GM12878 (cell line): ENCODE measurements around the gene PIK3C2B. TPM values are rescaled to one million over a fixed set of nuclear protein-coding genes. Genes with fewer than 3 reads are reported as not detected.
A peak's percentile ranks its signal among the peaks of the same experiment; 100 is the strongest.

Experiments
- ATAC-seq: fragments of 200-7000 bp; cut with Tn5 transposase; 3 replicates; pipeline ENCODE4 v1.9.1; 2020; ENCODE audit warnings: mild to moderate bottlenecking, moderate library complexity
- BruUV-seq: library from RNA; stranded (reverse); fragments of 400-500 nt; replicated peaks from 2 replicates; lab custom pipeline; 2021; lab: Mats Ljungman, UMichigan
- CTCF ChIA-PET: fragments of 300-600 bp; sonication (Branson Sonifier 250); formaldehyde crosslinking; extraction: SDS; loops from one replicate; lab custom pipeline; 2021; ENCODE audit warnings: inconsistent platforms; lab: Yijun Ruan, JAX
- POLR2A ChIA-PET: fragments of 350-600 bp; formaldehyde crosslinking; extraction: SDS; loops from one replicate; lab custom pipeline; 2021; ENCODE audit warnings: inconsistent platforms; lab: Charles Lee
- RAD21 ChIA-PET: fragments of 300-600 bp; sonication (Branson Sonifier 250); formaldehyde crosslinking; loops from one replicate; lab custom pipeline; 2023; ENCODE audit warnings: antibody characterized with exemption; ENCODE audit not compliant: unreplicated experiment; lab: Charles Lee
- SMC1A ChIA-PET: fragments of 300-600 bp; sonication (Branson Sonifier 250); formaldehyde crosslinking; loops from one replicate; lab custom pipeline; 2023; ENCODE audit not compliant: unreplicated experiment, uncharacterized antibody; lab: Charles Lee
- DNase-seq: peaks from one replicate; pipeline ENCODE4 v3.0.0-alpha.2; 2011; ENCODE audit warnings: low read depth, low spot score
- FAIRE-seq: peaks from 3 replicates; lab custom pipeline; 2011; peaks lifted over from hg19 to GRCh38; lab: Jason Lieb, UNC
- H2AFZ ChIP-seq: 2 replicates; pipeline ENCODE4 v1.6.0; 2011; ENCODE audit warnings: low read depth, low read length, control low read depth; ENCODE audit not compliant: control insufficient read depth
- H3K27ac ChIP-seq: 2 replicates; pipeline ENCODE4 v1.5.1; 2011; ENCODE audit warnings: control low read depth; ENCODE audit not compliant: control insufficient read depth, insufficient read depth
- H3K27me3 ChIP-seq, 2 experiments: replicated peaks in 1 of 2; 2 replicates each; pipeline versions ENCODE4 v1.6.0 to v1.6.1; 2011; ENCODE audit warnings: low read length in 1 of 2; ENCODE audit not compliant: control insufficient read depth in 2 of 2, insufficient read depth in 2 of 2
- H3K36me3 ChIP-seq, 2 experiments: 2 replicates each; pipeline ENCODE4 v1.5.1; 2011; ENCODE audit warnings: low read length in 1 of 2; ENCODE audit not compliant: control insufficient read depth in 2 of 2, insufficient read depth in 2 of 2
- H3K4me1 ChIP-seq: 2 replicates; pipeline ENCODE4 v1.6.1; 2011; ENCODE audit warnings: mild to moderate bottlenecking, low read length, moderate library complexity, mixed read lengths; ENCODE audit not compliant: control insufficient read depth, insufficient read depth
- H3K4me2 ChIP-seq: 2 replicates; pipeline ENCODE4 v1.6.0; 2011; ENCODE audit warnings: control low read depth; ENCODE audit not compliant: control insufficient read depth, insufficient read depth
- H3K4me3 ChIP-seq: fragments of 200-600 bp; sonication (generic); 2 replicates; pipeline ENCODE4 v1.5.1; 2016
- H3K79me2 ChIP-seq: 2 replicates; pipeline ENCODE4 v1.6.0; 2011; ENCODE audit warnings: low read length; ENCODE audit not compliant: control insufficient read depth, insufficient read depth
- H3K9ac ChIP-seq: 2 replicates; pipeline ENCODE4 v1.8.0; 2011; ENCODE audit warnings: low read length, control low read depth, mixed read lengths; ENCODE audit not compliant: control insufficient read depth, insufficient read depth
- H3K9me3 ChIP-seq: replicated peaks from 3 replicates; pipeline ENCODE4 v1.5.1; 2011; ENCODE audit warnings: mild to moderate bottlenecking, low read length; ENCODE audit not compliant: control insufficient read depth, insufficient read depth
- H4K20me1 ChIP-seq: 2 replicates; pipeline ENCODE4 v1.6.0; 2011; ENCODE audit not compliant: control insufficient read depth, insufficient read depth
- IKZF1 ChIP-seq: fragments of 450-650 bp; conservative IDR thresholded peaks from 2 replicates; pipeline ENCODE4 v1.6.1; 2017; ENCODE audit warnings: antibody characterized with exemption, mild to moderate bottlenecking
- KLF5 ChIP-seq: fragments of 450-650 bp; IDR thresholded peaks from 2 replicates; pipeline ENCODE4 v1.6.1; 2014; ENCODE audit warnings: mild to moderate bottlenecking; ENCODE audit not compliant: partially characterized antibody
- PML ChIP-seq: IDR thresholded peaks from 2 replicates; pipeline ENCODE4 v1.6.1; 2012; ENCODE audit warnings: low read length, inconsistent platforms
- RAD21 ChIP-seq: IDR thresholded peaks from 2 replicates; pipeline ENCODE4 v1.6.1; 2011; ENCODE audit warnings: mild to moderate bottlenecking, low read depth, low read length, moderate library complexity; ENCODE audit not compliant: insufficient read depth
- WGBS: methylation state at CpG from one replicate; pipeline ENCODE4 v1.1.6; 2016; ENCODE audit warnings: low lambda C conversion rate; ENCODE audit not compliant: insufficient replicate concordance, insufficient coverage; ENCODE audit errors: missing lambda C conversion rate; 5-methylcytosine and 5-hydroxymethylcytosine counted together
- in situ Hi-C: fragments of 300-500 bp; cut with MboI; formaldehyde crosslinking; loops from 9 replicates; pipeline ENCODE4 v1.14.3; 2018; ENCODE audit warnings: mixed read lengths
- intact Hi-C: fragments of 100-400 bp; cut with micrococcal nuclease; formaldehyde crosslinking; loops from one replicate; pipeline ENCODE4 v1.14.2; 2022; ENCODE audit not compliant: unreplicated experiment
- polyA plus RNA-seq, 11 experiments: library from polyadenylated mRNA; depleted of rRNA in 4 of 11; unstranded in 6 of 11; stranded (reverse) in 5 of 11; fragments of >200 nt; fragmentation: Nextera tagmentation in 4 of 11; fragmentation: Illumina TruSeq in 1 of 11; extraction: Ambion mirVana in 4 of 11; extraction: Trizol in 1 of 11; gene quantifications; 1 replicate in 1 of 11; 2 replicates in 10 of 11; pipeline versions ENCODE4 v1.2.1 to v1.2.3, GENCODE V29; 2011 to 2016; ENCODE audit warnings: inconsistent platforms in 2 of 11, missing spikeins in 2 of 11, low read depth in 1 of 11
- total RNA-seq, 4 experiments: library from RNA; depleted of rRNA in 3 of 4; stranded (reverse); fragments of >200 nt in 3 of 4; fragmentation: Illumina TruSeq in 1 of 4; extraction: Trizol in 1 of 4; gene quantifications; 2 replicates each; pipeline versions ENCODE4 v1.2.1 to v1.2.3, GENCODE V29; 2013 to 2021

Gene PIK3C2B
- total and polyA plus RNA-seq, 10 of the 15 experiments (the other 5 are each of a cell fraction or from before 2014, with no cell fraction given), result 2.2 to 38.1 (median 11.4) TPM

DNA sequence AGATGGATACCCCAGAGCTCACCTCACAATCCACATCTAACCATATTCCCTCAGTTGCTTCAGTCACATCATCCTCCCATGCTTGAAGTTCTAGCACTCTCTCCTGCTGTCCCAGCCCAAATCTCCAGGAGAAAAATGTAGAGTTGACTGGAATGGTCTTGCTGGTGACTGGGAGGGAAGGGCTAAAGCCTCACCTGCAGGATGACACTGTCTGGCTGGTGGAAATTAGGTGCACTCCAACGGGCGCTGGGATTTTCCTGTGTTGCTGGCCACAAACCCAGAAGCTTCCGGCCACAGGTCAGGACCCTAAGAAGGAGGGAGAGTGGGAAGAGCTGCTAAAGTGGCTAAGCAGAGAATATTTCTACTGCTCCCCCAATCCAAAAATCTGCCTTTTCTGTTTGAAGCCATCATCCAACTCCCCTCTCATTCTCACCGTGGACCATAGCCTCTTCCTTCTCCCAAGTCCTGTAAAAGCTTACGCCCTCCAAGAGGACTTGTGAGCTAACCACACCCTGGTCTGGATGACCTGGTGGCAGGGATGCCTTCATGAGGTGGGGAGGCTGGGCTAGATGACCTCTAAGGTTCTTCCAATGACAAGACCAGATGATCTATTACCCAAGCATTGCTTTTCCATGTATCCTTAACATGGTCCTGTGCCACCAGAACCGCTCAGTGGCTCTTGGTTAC lies 45.5 kb downstream of the PIK3C2B start:
- Histone ChIP-seq H4K20me1 (no peaks in the 10 kb centered on the region), H3K9me3 (no peaks in the 10 kb centered on the region), H2AFZ (no peak overlapping the region), H3K4me1 (peaks cover 21% of the 10 kb centered on the region), H3K27me3 (no peaks in the 10 kb centered on the region), H3K4me3 (no peak overlapping the region), H3K36me3 (peaks cover 9 to 18% of the 10 kb centered on the region in 2 experiments; a peak in 3 of 4 replicates), H3K9ac (no peak overlapping the region), H3K79me2 (no peaks in the 10 kb centered on the region), H3K4me2 (no peak overlapping the region; the same call in 1 of the 2 replicates), H3K27ac (peak overlapping the region; percentile 39; the same call in 1 of the 2 replicates)
- SMC1A ChIA-PET, result interaction anchor here (0.9 to 33.8 kb wide), 6 partner anchors 17 to 358 kb away, joined by 3 to 939 read pairs (median 18); partner anchors contain the start of gene PIK3C2B
- no peak for DNase-seq
- WGBS, result 75% methylated on average over 6 of the region's 6 CpGs
- CTCF ChIA-PET, result interaction anchor here (0.6 to 51.8 kb wide), 11 partner anchors 12 to 1219 kb away, joined by 3 to 2021 read pairs (median 5); partner anchors contain the start of gene PIK3C2B
- no peak for FAIRE-seq
- in situ Hi-C loops (loop anchor here (5.0 kb wide), 1 partner anchor 53 kb away; no protein-coding TSS in a partner anchor), intact Hi-C loops (loop anchor here (10.0 kb wide), 1 partner anchor 356 kb away; no protein-coding TSS in a partner anchor)
- RAD21 ChIA-PET, result interaction anchor here (1.2 to 13.8 kb wide), 8 partner anchors 17 to 358 kb away, joined by 3 to 441 read pairs (median 12); partner anchors contain the start of genes MDM4 and PIK3C2B
- no peak for TF ChIP-seq PML
- no peak for TF ChIP-seq KLF5
- 0 out of 2 replicates have a peak, but pooled peaks have one; percentile 15 for TF ChIP-seq IKZF1
- no peak for TF ChIP-seq RAD21
- no TSS peak for BruUV-seq
- POLR2A ChIA-PET, result interaction anchor here (0.7 to 4.9 kb wide), 5 partner anchors 17 to 54 kb away, joined by 3 to 54 read pairs (median 5); partner anchors contain the start of gene PIK3C2B
- no peak for ATAC-seq
